Liver (tissue), 9 donors: ENCODE data around the gene CNTN1. TPM values are rescaled to one million over a fixed set of nuclear protein-coding genes. Genes with fewer than 3 reads are reported as not detected.

Source experiments
- DNase-seq: peaks from one replicate; pipeline ENCODE4 v3.0.0-alpha.2; 2017; ENCODE audit warnings: low spot score
- H3K27ac ChIP-seq, 2 donors: one replicate each; pipeline ENCODE4 v1.7.0; 2013; ENCODE audit warnings: inconsistent platforms in 2 of 2, low read length in 2 of 2, control low read depth in 1 of 2, low read depth in 1 of 2, mild to moderate bottlenecking in 1 of 2
- H3K27me3 ChIP-seq, 4 donors: one replicate each; pipeline versions ENCODE4 v1.6.1 to v1.7.0; 2013; ENCODE audit warnings: low read length in 3 of 4, inconsistent platforms in 1 of 4, mild to moderate bottlenecking in 1 of 4, moderate library complexity in 1 of 4; ENCODE audit not compliant: control insufficient read depth in 4 of 4, insufficient read depth in 4 of 4
- H3K36me3 ChIP-seq, 4 donors: one replicate each; pipeline versions ENCODE4 v1.6.1 to v1.7.0; 2013; ENCODE audit warnings: low read length in 3 of 4, mild to moderate bottlenecking in 3 of 4, low read depth in 1 of 4, moderate library complexity in 1 of 4; ENCODE audit not compliant: control insufficient read depth in 4 of 4, insufficient read depth in 3 of 4
- H3K4me1 ChIP-seq, 4 donors: one replicate each; pipeline versions ENCODE4 v1.6.1 to v1.7.0; 2013; ENCODE audit warnings: low read length in 3 of 4, mild to moderate bottlenecking in 3 of 4, moderate library complexity in 1 of 4; ENCODE audit not compliant: control insufficient read depth in 4 of 4, insufficient read depth in 4 of 4
- H3K4me3 ChIP-seq, 3 donors: one replicate each; pipeline versions ENCODE4 v1.6.1 to v1.7.0; 2013; ENCODE audit warnings: low read length in 3 of 3, control low read depth in 1 of 3, low read depth in 1 of 3, mild to moderate bottlenecking in 1 of 3
- H3K9ac ChIP-seq, 2 donors: one replicate each; pipeline ENCODE4 v1.7.0; 2013; ENCODE audit warnings: low read length in 2 of 2, mild to moderate bottlenecking in 2 of 2, moderate library complexity in 2 of 2, control low read depth in 1 of 2, low read depth in 1 of 2
- H3K9me3 ChIP-seq, 4 donors: one replicate each; pipeline versions ENCODE4 v1.6.1 to v1.7.0; 2013; ENCODE audit warnings: low read length in 3 of 4; ENCODE audit not compliant: control insufficient read depth in 4 of 4
- ATF3 ChIP-seq: IDR thresholded peaks from 2 replicates; pipeline ENCODE4 v1.6.1; 2016; ENCODE audit warnings: antibody characterized with exemption
- CTCF ChIP-seq: fragments of 150-350 bp; IDR thresholded peaks from 2 replicates; pipeline ENCODE4 v1.5.1; 2017; ENCODE audit warnings: improper control_type of control experiment, low read depth, low read length; ENCODE audit not compliant: missing input control
- EGR1 ChIP-seq, 2 donors: IDR thresholded peaks; 2 replicates each; pipeline ENCODE4 v1.6.1; 2016 to 2018; ENCODE audit warnings: antibody characterized with exemption in 2 of 2, low read depth in 2 of 2
- FOXA1 ChIP-seq: IDR thresholded peaks from 2 replicates; pipeline ENCODE4 v1.6.1; 2016; ENCODE audit warnings: antibody characterized with exemption
- FOXA2 ChIP-seq: IDR thresholded peaks from 2 replicates; pipeline ENCODE4 v1.6.1; 2016; ENCODE audit warnings: antibody characterized with exemption
- GABPA ChIP-seq, 2 donors: IDR thresholded peaks in 1 of 2; conservative IDR thresholded peaks in 1 of 2; 2 replicates each; pipeline ENCODE4 v1.6.1; 2016; ENCODE audit warnings: antibody characterized with exemption in 2 of 2, mild to moderate bottlenecking in 1 of 2, moderate library complexity in 1 of 2
- HNF4A ChIP-seq, 2 donors: conservative IDR thresholded peaks; 2 replicates each; pipeline ENCODE4 v1.6.1; 2016; ENCODE audit warnings: antibody characterized with exemption in 2 of 2, mild to moderate bottlenecking in 2 of 2
- HNF4G ChIP-seq: IDR thresholded peaks from 2 replicates; pipeline ENCODE4 v1.6.1; 2016; ENCODE audit warnings: antibody characterized with exemption
- JUND ChIP-seq, 2 donors: IDR thresholded peaks; 2 replicates each; pipeline ENCODE4 v1.6.1; 2016; ENCODE audit warnings: antibody characterized with exemption in 2 of 2
- MAX ChIP-seq: IDR thresholded peaks from 2 replicates; pipeline ENCODE4 v1.6.1; 2016; ENCODE audit warnings: antibody characterized with exemption
- NR2F2 ChIP-seq: IDR thresholded peaks from 2 replicates; pipeline ENCODE4 v1.6.1; 2016; ENCODE audit warnings: antibody characterized with exemption
- RAD21 ChIP-seq, 2 donors: IDR thresholded peaks; 2 replicates each; pipeline ENCODE4 v1.6.1; 2016; ENCODE audit warnings: antibody characterized with exemption in 2 of 2, mild to moderate bottlenecking in 2 of 2
- REST ChIP-seq: IDR thresholded peaks from 2 replicates; pipeline ENCODE4 v1.6.1; 2016; ENCODE audit warnings: antibody characterized with exemption, mild to moderate bottlenecking
- RXRA ChIP-seq, 2 donors: IDR thresholded peaks; 2 replicates each; pipeline ENCODE4 v1.6.1; 2017 to 2018; ENCODE audit warnings: antibody characterized with exemption in 2 of 2, mild to moderate bottlenecking in 1 of 2
- SP1 ChIP-seq: IDR thresholded peaks from 2 replicates; pipeline ENCODE4 v1.6.1; 2018; ENCODE audit warnings: antibody characterized with exemption, mild to moderate bottlenecking
- TAF1 ChIP-seq: conservative IDR thresholded peaks from 2 replicates; pipeline ENCODE4 v1.6.1; 2016; ENCODE audit warnings: antibody characterized with exemption, mild to moderate bottlenecking
- YY1 ChIP-seq: IDR thresholded peaks from 2 replicates; pipeline ENCODE4 v1.6.1; 2016; ENCODE audit warnings: antibody characterized with exemption, mild to moderate bottlenecking
- ZBTB33 ChIP-seq: IDR thresholded peaks from 2 replicates; pipeline ENCODE4 v1.6.1; 2016; ENCODE audit warnings: antibody characterized with exemption
- WGBS: extraction: QIAGEN DNeasy Blood & Tissue Kit; methylation state at CpG from one replicate; pipeline ENCODE4 v1.1.7; 2013; 5-methylcytosine and 5-hydroxymethylcytosine counted together
- polyA plus RNA-seq, 2 donors: library from polyadenylated mRNA; stranded (reverse) in 1 of 2; unstranded in 1 of 2; fragments of 200-250 nt in 1 of 2; fragments of >200 nt in 1 of 2; fragmentation: Nextera tagmentation in 1 of 2; extraction: Ambion mirVana in 1 of 2; gene quantifications; one replicate each; pipeline versions ENCODE4 v1.2.1 to v1.2.3, GENCODE V29; 2013 to 2015
- total RNA-seq, 2 donors: library from RNA; depleted of rRNA; stranded (reverse); fragments of >200 nt; gene quantifications; one replicate each; pipeline ENCODE4 v1.2.3, GENCODE V29; 2014
- donor health status: healthy.
- donor health status: healthy.
- donor health status: healthy.
- donor health status: healthy.
- donor health status: healthy.

The CNTN1 gene
- total and polyA plus RNA-seq, 4 donors = 0.03 to 1.2 (median 0.43) TPM

GRCh38 chr12:41045509-41045908 lies 353.3 kb downstream of the CNTN1 start:
- H3K27me3 ChIP-seq = no peaks in the 10 kb centered on the region
- WGBS = 78% methylated on average over 1 of the region's 1 CpG
- H3K36me3 ChIP-seq = no peaks in the 10 kb centered on the region
- H3K9me3 ChIP-seq = no peaks in the 10 kb centered on the region
- H3K4me1 ChIP-seq = no peaks in the 10 kb centered on the region
- H3K4me3 ChIP-seq = no peak overlapping the region
- no peak for TF ChIP-seq NR2F2
- TF ChIP-seq FOXA2 = no peak
- TF ChIP-seq GABPA (IDR thresholded peaks at IDR 0.05 in 1 of 2, conservative IDR thresholded peaks at IDR 0.05 in 1 of 2) = no peak
- H3K27ac ChIP-seq = no peak overlapping the region
- H3K9ac ChIP-seq = no peak overlapping the region
- DNase-seq = no peak

GRCh38 chr12:41049033-41049432 lies 356.8 kb downstream of the CNTN1 start:
- Histone ChIP-seq H3K4me3 (no peak overlapping the region), H3K36me3 (no peaks in the 10 kb centered on the region), H3K4me1 (no peaks in the 10 kb centered on the region), H3K9me3 (no peaks in the 10 kb centered on the region), H3K9ac (no peak overlapping the region), H3K27me3 (no peaks in the 10 kb centered on the region), H3K27ac (no peak overlapping the region)
- DNase-seq = no peak
- WGBS = 46% methylated on average over 2 of the region's 2 CpGs
- TF ChIP-seq REST (no peak), JUND (IDR thresholded peaks at IDR 0.05) (no peak), GABPA (IDR thresholded peaks at IDR 0.05 in 1 of 2, conservative IDR thresholded peaks at IDR 0.05 in 1 of 2) (no peak), RXRA (IDR thresholded peaks at IDR 0.05) (no peak), NR2F2 (no peak), YY1 (no peak), RAD21 (IDR thresholded peaks at IDR 0.05) (no peak), ZBTB33 (no peak), CTCF (no peak), SP1 (no peak), HNF4G (no peak), FOXA1 (no peak), EGR1 (IDR thresholded peaks at IDR 0.05; ENCODE audit: low read depth in 2 of 2) (no peak), HNF4A (conservative IDR thresholded peaks at IDR 0.05) (no peak), MAX (no peak), ATF3 (no peak), TAF1 (no peak), FOXA2 (no peak)
